K562 (cell line): ENCODE results near the gene DUS1L. TPM values are rescaled to one million over a fixed set of nuclear protein-coding genes. Genes with fewer than 3 reads are reported as not detected.
A peak's percentile ranks its signal among the peaks of the same experiment; 100 is the strongest.

ENCODE experiments used
- ATAC-seq: fragments of 200-7000 bp; cut with Tn5 transposase; 3 replicates; pipeline ENCODE4 v1.9.1; 2020; ENCODE audit warnings: moderate library complexity
- BruUV-seq: library from RNA; stranded (reverse); fragments of 400-500 nt; replicated peaks from 2 replicates; lab custom pipeline; 2021; lab: Mats Ljungman, UMichigan
- CTCF ChIA-PET: fragments of 300-600 bp; formaldehyde crosslinking; extraction: SDS; loops from one replicate; lab custom pipeline; 2021; ENCODE audit warnings: low intra/inter-chr PET ratio; lab: Yijun Ruan, JAX
- POLR2A ChIA-PET: fragments of 300-600, 350-650 bp; sonication (Branson Sonifier 250); formaldehyde crosslinking; extraction: SDS; loops from one replicate; lab custom pipeline; 2021; ENCODE audit warnings: antibody characterized with exemption, inconsistent platforms; lab: Yijun Ruan, JAX
- DNase-seq, 4 experiments: peaks; one replicate each; pipeline versions ENCODE4 v3.0.0 to v3.0.0-alpha.2; 2011 to 2018; ENCODE audit warnings: low spot score in 3 of 4, mixed read lengths in 3 of 4; ENCODE audit errors: extremely low read depth in 1 of 4
- FAIRE-seq: peaks from 2 replicates; lab custom pipeline; 2011; peaks lifted over from hg19 to GRCh38; lab: Jason Lieb, UNC
- H2AFZ ChIP-seq: 2 replicates; pipeline ENCODE4 v1.6.0; 2011; ENCODE audit warnings: low read depth, low read length, control low read depth, inconsistent platforms
- H3K27ac ChIP-seq: fragments of 200-600 bp; 3 replicates; pipeline ENCODE4 v1.8.0; 2011; ENCODE audit warnings: low read depth, mild to moderate bottlenecking, control low read depth, inconsistent platforms, low read length, moderate library complexity, mixed read lengths; ENCODE audit errors: extremely low read depth
- H3K27me3 ChIP-seq, 2 experiments: fragments of 300-600 bp in 1 of 2; 2 replicates in 1 of 2; 3 replicates in 1 of 2; pipeline versions ENCODE4 v1.6.0 to v1.8.0; 2011; ENCODE audit warnings: inconsistent platforms in 2 of 2, low read length in 2 of 2, mild to moderate bottlenecking in 1 of 2, mixed read lengths in 1 of 2, moderate library complexity in 1 of 2; ENCODE audit not compliant: control insufficient read depth in 2 of 2, insufficient read depth in 2 of 2
- H3K36me3 ChIP-seq: fragments of 300-600 bp; 3 replicates; pipeline ENCODE4 v1.8.0; 2011; ENCODE audit warnings: mild to moderate bottlenecking, low read length, inconsistent platforms; ENCODE audit not compliant: control insufficient read depth, insufficient read depth
- H3K4me1 ChIP-seq, 2 experiments: fragments of 200-600 bp in 1 of 2; replicated peaks in 1 of 2; 2 replicates in 1 of 2; 3 replicates in 1 of 2; pipeline versions ENCODE4 v1.5.1 to v1.8.0; 2011; ENCODE audit warnings: inconsistent platforms in 2 of 2, low read length in 2 of 2, mild to moderate bottlenecking in 1 of 2, mixed read lengths in 1 of 2, moderate library complexity in 1 of 2; ENCODE audit not compliant: control insufficient read depth in 2 of 2, insufficient read depth in 2 of 2
- H3K4me2 ChIP-seq: 2 replicates; pipeline ENCODE4 v1.6.1; 2011; ENCODE audit warnings: low read length, control low read depth, inconsistent platforms, mixed read lengths; ENCODE audit not compliant: insufficient read depth
- H3K4me3 ChIP-seq: fragments of 200-600 bp; sonication (generic), shearing (Covaris generic); 2 replicates; pipeline ENCODE4 v1.5.1; 2016; ENCODE audit warnings: control low read depth, inconsistent platforms
- H3K79me2 ChIP-seq: fragments of 200-600 bp; 3 replicates; pipeline ENCODE4 v1.8.0; 2011; ENCODE audit warnings: low read length, inconsistent platforms; ENCODE audit not compliant: control insufficient read depth, insufficient read depth
- H3K9ac ChIP-seq, 2 experiments: 2 replicates each; pipeline versions ENCODE4 v1.6.0 to v1.6.1; 2011; ENCODE audit warnings: low read depth in 2 of 2, low read length in 2 of 2, control low read depth in 1 of 2, inconsistent platforms in 1 of 2, mild to moderate bottlenecking in 1 of 2, mixed read lengths in 1 of 2; ENCODE audit not compliant: insufficient read depth in 1 of 2
- H3K9me1 ChIP-seq: one replicate; pipeline ENCODE4 v1.6.0; 2011; ENCODE audit warnings: inconsistent platforms, mild to moderate bottlenecking, low read length, moderate library complexity; ENCODE audit not compliant: control insufficient read depth, insufficient read depth
- H3K9me3 ChIP-seq: replicated peaks from 2 replicates; pipeline ENCODE4 v1.5.1; 2011; ENCODE audit warnings: low read depth, low read length, inconsistent platforms; ENCODE audit not compliant: control insufficient read depth, insufficient read depth
- H4K20me1 ChIP-seq: replicated peaks from 2 replicates; pipeline ENCODE4 v1.6.1; 2011; ENCODE audit warnings: low read length, inconsistent platforms, mixed read lengths; ENCODE audit not compliant: control insufficient read depth, insufficient read depth
- MCM5 ChIP-seq: fragments of 450-650 bp; IDR thresholded peaks from 2 replicates; pipeline ENCODE4 v1.6.1; 2016; ENCODE audit warnings: low read depth
- PHF21A ChIP-seq: fragments of 450-650 bp; IDR thresholded peaks from 2 replicates; pipeline ENCODE4 v1.6.1; 2017; ENCODE audit warnings: low read depth, borderline replicate concordance
- POLR2G ChIP-seq: fragments of 200-400 bp; formaldehyde crosslinking; IDR thresholded peaks from 2 replicates; pipeline ENCODE4 v1.6.1; 2017; ENCODE audit warnings: low read depth, mild to moderate bottlenecking, antibody characterized with exemption, low read length, moderate library complexity
- RBFOX2 ChIP-seq: fragments of 200-400 bp; formaldehyde crosslinking; IDR thresholded peaks from 2 replicates; pipeline ENCODE4 v1.6.1; 2017; ENCODE audit warnings: low read depth, mild to moderate bottlenecking, low read length, moderate library complexity
- WGBS: fragments of 100-300 bp; shearing (Covaris generic); methylation state at CpG from one replicate; pipeline ENCODE4 v1.1.6; 2016; ENCODE audit warnings: low coverage, mixed read lengths; ENCODE audit not compliant: insufficient coverage; ENCODE audit errors: missing lambda C conversion rate; 5-methylcytosine and 5-hydroxymethylcytosine counted together
- in situ Hi-C: fragments of 300-500 bp; cut with MboI; formaldehyde crosslinking; loops from 4 replicates; pipeline ENCODE4 v1.15.0; 2018; ENCODE audit warnings: inconsistent platforms, mixed read lengths
- intact Hi-C: fragments of 100-400 bp; cut with micrococcal nuclease; formaldehyde crosslinking; loops from 2 replicates; pipeline ENCODE4 v1.14.2; 2022
- polyA plus RNA-seq, 8 experiments: library from polyadenylated mRNA; depleted of rRNA in 4 of 8; stranded (reverse) in 5 of 8; unstranded in 3 of 8; fragments of >200 nt; fragmentation: Nextera tagmentation in 2 of 8; fragmentation: Illumina TruSeq in 1 of 8; extraction: Ambion mirVana in 2 of 8; extraction: Trizol in 1 of 8; gene quantifications; 2 replicates each; pipeline versions ENCODE4 v1.2.1 to v1.2.3, GENCODE V29; 2011 to 2014; ENCODE audit warnings: inconsistent platforms in 1 of 8, missing spikeins in 1 of 8
- total RNA-seq, 7 experiments: library from RNA; depleted of rRNA in 6 of 7; stranded (reverse); fragments of >200 nt in 6 of 7; fragmentation: Illumina TruSeq in 2 of 7; extraction: Trizol in 2 of 7; gene quantifications; 2 replicates each; pipeline versions ENCODE4 v1.2.1 to v1.2.3, GENCODE V29; 2011 to 2021; ENCODE audit warnings: low replicate concordance in 1 of 7
- TF ChIP-seq, protein P1 (sequence below): fragments of 250-450 bp; sonication (Bioruptor Pico); IDR thresholded peaks from 2 replicates; pipeline ENCODE4 v1.8.0; 2021; ENCODE audit warnings: moderate library complexity, mild to moderate bottlenecking, inconsistent platforms

The DUS1L gene
- total and polyA plus RNA-seq, 9 of the 15 experiments (the other 6 are each of a cell fraction or from before 2014, with no cell fraction given) = 7.8 to 210 (median 83.9) TPM

DNA sequence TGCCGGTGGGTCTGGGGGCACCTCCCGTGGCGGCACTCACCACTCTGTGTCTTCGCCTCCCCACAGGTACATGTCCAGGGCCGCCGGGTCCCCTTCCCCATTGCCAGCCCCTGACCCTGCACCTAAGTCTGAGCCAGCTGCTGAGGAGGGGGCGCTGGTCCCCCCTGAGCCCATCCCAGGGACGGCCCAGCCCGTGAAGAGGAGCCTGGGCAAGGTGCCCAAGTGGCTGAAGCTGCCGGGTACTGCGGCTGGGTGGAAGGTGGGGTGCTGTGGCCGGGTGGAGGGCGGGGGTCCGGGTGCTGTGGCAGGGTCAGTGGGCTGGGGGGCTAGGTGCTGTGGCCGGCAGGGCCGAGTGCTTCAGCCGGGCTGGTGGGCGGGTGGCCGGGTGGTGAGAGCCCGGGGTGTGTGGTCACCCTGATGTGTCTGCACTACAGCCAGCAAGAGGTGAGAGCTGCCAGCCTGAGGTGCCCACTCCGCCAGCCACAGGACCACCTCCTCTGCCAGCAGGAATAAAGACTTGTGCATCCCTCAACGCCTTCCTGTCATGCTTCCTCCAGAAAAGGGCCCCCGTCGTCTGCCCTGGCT lies 48.6 kb downstream of the DUS1L start:
- no peak for DNase-seq
- FAIRE-seq = no peak
- Histone ChIP-seq H3K4me1 (peaks cover 14 to 95% of the 10 kb centered on the region in 2 experiments; a peak in 4 of 5 replicates), H3K27me3 (no peaks in the 10 kb centered on the region), H3K79me2 (peaks cover 20% of the 10 kb centered on the region), H3K9ac (no peak overlapping the region; a peak in 1 of 4 replicates), H3K9me1 (no peaks in the 10 kb centered on the region), H3K4me3 (no peak overlapping the region), H4K20me1 (peaks cover 17% of the 10 kb centered on the region), H3K9me3 (no peaks in the 10 kb centered on the region), H2AFZ (no peak overlapping the region), H3K4me2 (no peak overlapping the region), H3K36me3 (peaks cover 30% of the 10 kb centered on the region; the same call in 1 of the 3 replicates), H3K27ac (no peak overlapping the region)
- no TSS peak for BruUV-seq
- TF ChIP-seq MCM5 (no peak), PHF21A (no peak), POLR2G (peak; percentile 56), RBFOX2 (peak; percentile 39; the same call in 1 of the 2 replicates)
- TF ChIP-seq, protein P1, sequence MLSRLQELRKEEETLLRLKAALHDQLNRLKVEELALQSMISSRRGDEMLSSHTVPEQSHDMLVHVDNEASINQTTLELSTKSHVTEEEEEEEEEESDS (CRISPR knock-in tag) = no peak
- intact Hi-C loops (no loop called here), in situ Hi-C loops (no loop called here)
- CTCF ChIA-PET = interaction anchor here (6.6 kb wide), 1 partner anchor 57 kb away, joined by 103 read pairs; the partner anchor contains the start of gene NOTUM
- 91% methylated on average over 12 of the region's 24 CpGs for WGBS
- POLR2A ChIA-PET = interaction anchor here (0.7 to 1.0 kb wide), 3 partner anchors 12 to 74 kb away, joined by 3 to 4 read pairs (median 3); no protein-coding TSS in a partner anchor
- ATAC-seq = no peak
